Epithelial cell of proximal tubule (primary cell): ENCODE results near the gene RAET1E. TPM values are rescaled to one million over a fixed set of nuclear protein-coding genes. Genes with fewer than 3 reads are reported as not detected.
"Not testable (repeated sequence)": the region's sequence is repeated elsewhere in the genome, so short reads cannot be mapped to it uniquely, and the experiment has no call there.

Experiments used
- DNase-seq: peaks from one replicate; pipeline ENCODE4 v3.0.0-alpha.2; 2011; ENCODE audit warnings: low read depth
- H3K4me3 ChIP-seq: 2 replicates; pipeline ENCODE4 v1.5.1; 2011; ENCODE audit warnings: low read depth, mild to moderate bottlenecking, low read length
- total RNA-seq: library from RNA; depleted of rRNA; stranded (reverse); fragments of >200 nt; gene quantifications from 2 replicates; pipeline ENCODE4 v1.2.3, GENCODE V29; 2015
- TF ChIP-seq, protein P1 (sequence below): conservative IDR thresholded peaks from 2 replicates; pipeline ENCODE4 v1.5.1; 2012; ENCODE audit warnings: low read depth, mild to moderate bottlenecking, low read length

The RAET1E gene
- total RNA-seq, 1 donor from 2014 or later, result not detected

- TF ChIP-seq, protein P1, sequence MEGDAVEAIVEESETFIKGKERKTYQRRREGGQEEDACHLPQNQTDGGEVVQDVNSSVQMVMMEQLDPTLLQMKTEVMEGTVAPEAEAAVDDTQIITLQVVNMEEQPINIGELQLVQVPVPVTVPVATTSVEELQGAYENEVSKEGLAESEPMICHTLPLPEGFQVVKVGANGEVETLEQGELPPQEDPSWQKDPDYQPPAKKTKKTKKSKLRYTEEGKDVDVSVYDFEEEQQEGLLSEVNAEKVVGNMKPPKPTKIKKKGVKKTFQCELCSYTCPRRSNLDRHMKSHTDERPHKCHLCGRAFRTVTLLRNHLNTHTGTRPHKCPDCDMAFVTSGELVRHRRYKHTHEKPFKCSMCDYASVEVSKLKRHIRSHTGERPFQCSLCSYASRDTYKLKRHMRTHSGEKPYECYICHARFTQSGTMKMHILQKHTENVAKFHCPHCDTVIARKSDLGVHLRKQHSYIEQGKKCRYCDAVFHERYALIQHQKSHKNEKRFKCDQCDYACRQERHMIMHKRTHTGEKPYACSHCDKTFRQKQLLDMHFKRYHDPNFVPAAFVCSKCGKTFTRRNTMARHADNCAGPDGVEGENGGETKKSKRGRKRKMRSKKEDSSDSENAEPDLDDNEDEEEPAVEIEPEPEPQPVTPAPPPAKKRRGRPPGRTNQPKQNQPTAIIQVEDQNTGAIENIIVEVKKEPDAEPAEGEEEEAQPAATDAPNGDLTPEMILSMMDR, result no peak
- no peak overlapping the region for H3K4me3 ChIP-seq
- no peak for DNase-seq
Observed at GRCh38 chr6:149895048-149895590, 2.8 kb downstream of the RAET1E start.

DNA sequence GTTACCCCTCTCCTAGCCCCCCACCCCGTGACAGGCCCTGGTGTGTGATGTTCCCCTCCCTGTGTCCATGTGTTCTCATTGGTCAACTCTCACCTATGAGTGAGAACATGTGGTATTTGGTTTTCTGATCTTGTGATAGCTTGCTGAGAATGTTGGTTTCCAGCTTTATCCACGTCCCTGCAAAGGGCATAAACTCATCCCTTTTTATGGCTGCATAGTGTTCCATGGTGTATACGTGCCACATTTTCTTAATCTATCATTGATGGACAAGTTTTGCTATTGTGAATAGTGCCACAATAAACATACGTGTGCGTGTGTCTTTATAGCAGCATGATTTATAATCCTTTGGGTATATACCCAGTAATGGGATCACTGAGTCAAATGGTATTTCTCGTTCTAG lies 6.0 kb downstream of the RAET1E start:
- not testable (repeated sequence) for DNase-seq, H3K4me3 ChIP-seq

DNA sequence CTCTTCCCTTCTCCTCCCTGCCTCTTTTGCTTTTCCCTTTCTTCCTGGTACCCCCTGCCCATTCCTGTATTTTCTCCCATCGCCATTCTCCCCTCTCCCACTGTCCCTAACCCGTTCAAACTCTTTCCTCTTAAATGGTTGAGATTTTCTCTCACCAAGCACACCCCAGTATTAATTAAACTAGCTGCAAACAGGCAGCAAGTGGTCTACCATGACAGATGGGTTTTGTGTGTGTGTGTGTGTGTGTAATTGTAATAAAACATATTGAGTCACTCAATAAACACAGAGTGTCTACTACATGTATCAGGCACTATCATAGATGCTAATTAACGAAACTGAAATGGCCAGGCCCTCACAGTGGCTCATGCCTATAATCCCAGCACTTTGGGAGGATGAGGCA lies 6.7 kb downstream of the RAET1E start:
- TF ChIP-seq, protein P1, result no peak
- H3K4me3 ChIP-seq, result no peak overlapping the region
- DNase-seq, result no peak

- H3K4me3 ChIP-seq, result no peak overlapping the region
- TF ChIP-seq, protein P1, result no peak
- no peak for DNase-seq
Observed at GRCh38 chr6:149890629-149891045, 7.3 kb downstream of the RAET1E start.

- DNase-seq, result no peak
- TF ChIP-seq, protein P1, result no peak
- H3K4me3 ChIP-seq, result no peak overlapping the region
Observed at GRCh38 chr6:149889326-149889725, 8.6 kb downstream of the RAET1E start.

DNA sequence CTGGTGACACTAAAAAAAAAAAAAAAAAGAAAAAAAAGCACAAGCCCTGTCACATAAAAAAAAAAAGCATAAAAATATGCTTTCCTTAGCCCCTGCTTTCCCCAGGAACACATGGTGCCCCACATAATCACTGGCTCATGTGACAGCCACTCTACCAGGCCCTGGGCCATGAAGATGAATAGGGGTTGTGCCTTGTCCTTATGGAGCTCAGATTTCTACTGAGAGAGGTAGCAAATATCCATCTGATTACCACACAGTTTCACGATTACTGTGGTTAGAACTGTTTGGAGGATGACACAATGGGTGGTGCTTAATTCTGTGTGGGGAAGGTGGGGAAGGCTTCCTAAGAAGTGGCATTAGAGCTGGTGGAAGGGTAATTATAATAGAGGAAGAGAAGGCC lies 9.3 kb downstream of the RAET1E start:
- no peak for DNase-seq
- TF ChIP-seq, protein P1, result no peak
- no peak overlapping the region for H3K4me3 ChIP-seq

GRCh38 chr6:149888093-149888492 lies 9.8 kb downstream of the RAET1E start:
- TF ChIP-seq, protein P1, result no peak
- no peak for DNase-seq
- H3K4me3 ChIP-seq, result no peak overlapping the region
